Central memory CD8-positive, alpha-beta T cell (primary cell): Measurements from ENCODE around the gene EGLN2.
"Not testable (repeated sequence)": the region's sequence is repeated elsewhere in the genome, so short reads cannot be mapped to it uniquely, and the experiment has no call there.

Experiments
- ATAC-seq: fragments of 150-1000 bp; cut with Tn5 transposase; replicated peaks from 2 replicates; pipeline ENCODE4 v1.10.0; 2022; ENCODE audit warnings: mild to moderate bottlenecking, moderate FRiP score, moderate number of reproducible peaks; ENCODE audit not compliant: poor library complexity, severe bottlenecking; ENCODE audit errors: extremely low read depth
- DNase-seq, 2 donors: peaks; one replicate each; pipeline ENCODE4 v3.0.0; 2021; ENCODE audit warnings: low spot score in 2 of 2
- H3K27ac Mint-ChIP-seq: one replicate; pipeline ENCODE4 v1.8.0; 2022; ENCODE audit warnings: low read depth, mild to moderate bottlenecking, moderate library complexity, mixed read lengths
- H3K27me3 Mint-ChIP-seq: one replicate; pipeline ENCODE4 v1.8.0; 2022; ENCODE audit warnings: mixed read lengths
- H3K36me3 Mint-ChIP-seq: one replicate; pipeline ENCODE4 v1.8.0; 2022; ENCODE audit warnings: mild to moderate bottlenecking, moderate library complexity, mixed read lengths; ENCODE audit not compliant: insufficient read depth
- H3K4me1 Mint-ChIP-seq: one replicate; pipeline ENCODE4 v1.8.0; 2022; ENCODE audit warnings: mixed read lengths
- H3K4me3 Mint-ChIP-seq: one replicate; pipeline ENCODE4 v1.8.0; 2022; ENCODE audit warnings: mild to moderate bottlenecking, moderate library complexity, mixed read lengths
- H3K9me3 Mint-ChIP-seq: one replicate; pipeline ENCODE4 v1.8.0; 2022; ENCODE audit warnings: mixed read lengths

The EGLN2 gene

GRCh38 chr19:40780582-40780981, 18.4 kb upstream of the EGLN2 start:
- Mint-ChIP-seq H3K27ac (peak overlapping the region; percentile 76), H3K4me3 (no peak overlapping the region), H3K9me3 (no peaks in the 10 kb centered on the region), H3K27me3 (no peaks in the 10 kb centered on the region), H3K4me1 (peaks cover 46% of the 10 kb centered on the region), H3K36me3 (peaks cover 30% of the 10 kb centered on the region)
- DNase-seq (no peak), ATAC-seq (no peak)

GRCh38 chr19:40781140-40781539, 17.9 kb upstream of the EGLN2 start:
- Mint-ChIP-seq H3K9me3 (no peaks in the 10 kb centered on the region), H3K36me3 (peaks cover 31% of the 10 kb centered on the region), H3K27ac (peak overlapping the region; percentile 76), H3K4me3 (no peak overlapping the region), H3K4me1 (peaks cover 46% of the 10 kb centered on the region), H3K27me3 (no peaks in the 10 kb centered on the region)
- ATAC-seq (no peak), DNase-seq (no peak)

- Mint-ChIP-seq H3K4me1 (peaks cover 24% of the 10 kb centered on the region), H3K9me3 (no peaks in the 10 kb centered on the region), H3K27me3 (no peaks in the 10 kb centered on the region), H3K4me3 (no peak overlapping the region), H3K36me3 (peaks cover 31% of the 10 kb centered on the region), H3K27ac (peak overlapping the region; percentile 52)
- ATAC-seq (no peak), DNase-seq (no peak)
These were observed 15.3 kb upstream of the EGLN2 start for GRCh38 chr19:40783711-40784110.

GRCh38 chr19:40784146-40784545, 14.8 kb upstream of the EGLN2 start:
- H3K36me3 Mint-ChIP-seq = peaks cover 33% of the 10 kb centered on the region
- not testable (repeated sequence) for ATAC-seq, DNase-seq, H3K4me3 Mint-ChIP-seq, H3K27ac Mint-ChIP-seq, H3K27me3 Mint-ChIP-seq, H3K9me3 Mint-ChIP-seq
- peaks cover 20% of the 10 kb centered on the region for H3K4me1 Mint-ChIP-seq

- Mint-ChIP-seq H3K27ac (no peak overlapping the region), H3K9me3 (no peaks in the 10 kb centered on the region), H3K36me3 (peaks cover 37% of the 10 kb centered on the region), H3K27me3 (no peaks in the 10 kb centered on the region), H3K4me3 (no peak overlapping the region), H3K4me1 (peaks cover 17% of the 10 kb centered on the region)
- DNase-seq (no peak), ATAC-seq (no peak)
These were observed 13.5 kb upstream of the EGLN2 start for GRCh38 chr19:40785526-40785925.

GRCh38 chr19:40786060-40787037, 12.6 kb upstream of the EGLN2 start:
- Mint-ChIP-seq H3K27ac (no peak overlapping the region), H3K4me3 (no peak overlapping the region), H3K9me3 (no peaks in the 10 kb centered on the region), H3K27me3 (no peaks in the 10 kb centered on the region), H3K4me1 (peaks cover 16% of the 10 kb centered on the region), H3K36me3 (peaks cover 39% of the 10 kb centered on the region)
- DNase-seq = no peak
- ATAC-seq = no peak

- Mint-ChIP-seq H3K4me1 (peaks cover 23% of the 10 kb centered on the region), H3K36me3 (peaks cover 36% of the 10 kb centered on the region), H3K4me3 (no peak overlapping the region), H3K27ac (no peak overlapping the region), H3K27me3 (no peaks in the 10 kb centered on the region), H3K9me3 (no peaks in the 10 kb centered on the region)
- DNase-seq (no peak), ATAC-seq (no peak)
These were observed 7.6 kb upstream of the EGLN2 start for GRCh38 chr19:40791349-40791748.

GRCh38 chr19:40791996-40792395, 7.0 kb upstream of the EGLN2 start:
- Mint-ChIP-seq H3K9me3 (no peaks in the 10 kb centered on the region), H3K4me3 (no peak overlapping the region), H3K4me1 (peaks cover 23% of the 10 kb centered on the region), H3K36me3 (peaks cover 38% of the 10 kb centered on the region), H3K27me3 (no peaks in the 10 kb centered on the region), H3K27ac (peak overlapping the region; percentile 46)
- ATAC-seq = no peak
- no peak for DNase-seq

GRCh38 chr19:40797166-40797962, 1.6 kb upstream of the EGLN2 start:
- H3K36me3 Mint-ChIP-seq = peaks cover 40% of the 10 kb centered on the region
- ATAC-seq = no peak
- H3K4me3 Mint-ChIP-seq = peak overlapping the region; percentile 98
- H3K27me3 Mint-ChIP-seq = no peaks in the 10 kb centered on the region
- peak overlapping the region; percentile 99 for H3K27ac Mint-ChIP-seq
- peaks cover 38% of the 10 kb centered on the region for H3K4me1 Mint-ChIP-seq
- no peaks in the 10 kb centered on the region for H3K9me3 Mint-ChIP-seq
- no peak for DNase-seq

- DNase-seq = peak; percentile 56 to 62
- Mint-ChIP-seq H3K4me1 (peaks cover 42% of the 10 kb centered on the region), H3K9me3 (no peaks in the 10 kb centered on the region), H3K27ac (peak overlapping the region; percentile 99), H3K4me3 (peak overlapping the region; percentile 98), H3K27me3 (no peaks in the 10 kb centered on the region), H3K36me3 (peaks cover 45% of the 10 kb centered on the region)
- peak; percentile 55 for ATAC-seq
These were observed 868 bp upstream of the EGLN2 start for GRCh38 chr19:40797963-40798682.

GRCh38 chr19:40799558-40800338, 757 bp downstream of the EGLN2 start:
- no peak for ATAC-seq
- Mint-ChIP-seq H3K27me3 (no peaks in the 10 kb centered on the region), H3K27ac (peak overlapping the region; percentile 99), H3K9me3 (no peaks in the 10 kb centered on the region), H3K4me1 (peaks cover 58% of the 10 kb centered on the region), H3K4me3 (peak overlapping the region; percentile 98), H3K36me3 (peaks cover 56% of the 10 kb centered on the region)
- no peak for DNase-seq
